Mesenteric fat pad (tissue), 1 donor: Measurements from ENCODE around the gene GIPC2. TPM values are rescaled to one million over a fixed set of nuclear protein-coding genes. Genes with fewer than 3 reads are reported as not detected.
"Not testable (repeated sequence)": the region's sequence is repeated elsewhere in the genome, so short reads cannot be mapped to it uniquely, and the experiment has no call there.

Experiments used
- DNase-seq: peaks from one replicate; pipeline ENCODE4 v3.0.0-alpha.2; 2020; ENCODE audit warnings: low spot score
- long read RNA-seq: library from polyadenylated mRNA; unstranded; transcript quantifications from one replicate; pipeline ENCODE4 v2.0.0, GENCODE V29; 2020
- total RNA-seq: library from RNA; stranded (reverse); fragmentation: NEBNext Ultra II Directional; extraction: Animal tissue kit (Norgen Biotek cat#: 25700); gene quantifications from one replicate; pipeline ENCODE4 v1.2.1, GENCODE V29; 2021
- donor health status: DM: yes; HTN: yes; CAD: no.

GIPC2 gene
- total RNA-seq: 2.7 TPM
- long read RNA-seq, partial matches to known transcripts: 0 of 3 reads
- long read RNA-seq, other reads (novel, unspliced or antisense): 2 of 3 reads

- DNase-seq: no peak
These were observed at the start of gene GIPC2 for GRCh38 chr1:78045926-78046778. Gene GIPC2, plus strand, starts transcription at chr1:78045966. Its CDS starts 129 bp downstream, at chr1:78046095.

DNA sequence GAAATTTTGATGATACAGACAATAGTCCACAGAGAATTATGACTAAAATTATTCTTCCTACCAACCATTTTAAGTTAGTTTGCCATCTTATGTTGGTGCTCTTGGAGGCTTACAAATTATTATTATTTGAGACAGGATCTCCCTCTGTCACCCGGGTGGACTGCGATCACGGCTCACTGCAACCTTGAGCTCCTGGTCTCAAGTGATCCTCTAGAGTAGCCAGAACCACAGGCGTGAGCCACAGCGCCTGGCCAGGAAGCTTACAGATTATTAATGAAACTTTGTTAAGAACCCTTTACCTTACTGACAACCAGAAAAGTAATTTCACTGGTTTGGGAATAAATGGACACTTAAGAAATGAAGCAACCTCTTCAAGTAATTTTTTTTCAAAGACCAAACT is 49.0 kb upstream of the GIPC2 start:
- no peak for DNase-seq

DNA sequence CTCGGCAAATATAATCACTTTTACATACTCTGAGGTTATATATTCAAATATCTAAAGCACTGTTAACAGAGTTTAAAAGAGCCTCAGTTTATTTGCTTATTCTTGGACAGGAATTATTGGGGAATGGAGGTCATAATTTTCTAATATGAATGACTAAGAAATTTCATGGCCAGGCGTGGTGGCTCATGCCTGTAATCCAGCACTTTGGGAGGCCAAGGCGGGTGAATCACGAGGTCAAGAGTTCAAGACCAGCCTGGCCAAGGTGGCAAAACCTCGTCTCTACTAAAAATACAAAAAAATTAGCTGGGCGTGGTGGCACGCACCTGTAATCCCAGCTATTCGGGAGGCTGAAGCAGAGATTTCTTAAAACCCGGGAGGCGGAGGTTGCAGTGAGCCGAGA is 45.2 kb upstream of the GIPC2 start:
- DNase-seq: not testable (repeated sequence)

GRCh38 chr1:78003070-78003746 is 42.6 kb upstream of the GIPC2 start:
- DNase-seq: no peak

DNA sequence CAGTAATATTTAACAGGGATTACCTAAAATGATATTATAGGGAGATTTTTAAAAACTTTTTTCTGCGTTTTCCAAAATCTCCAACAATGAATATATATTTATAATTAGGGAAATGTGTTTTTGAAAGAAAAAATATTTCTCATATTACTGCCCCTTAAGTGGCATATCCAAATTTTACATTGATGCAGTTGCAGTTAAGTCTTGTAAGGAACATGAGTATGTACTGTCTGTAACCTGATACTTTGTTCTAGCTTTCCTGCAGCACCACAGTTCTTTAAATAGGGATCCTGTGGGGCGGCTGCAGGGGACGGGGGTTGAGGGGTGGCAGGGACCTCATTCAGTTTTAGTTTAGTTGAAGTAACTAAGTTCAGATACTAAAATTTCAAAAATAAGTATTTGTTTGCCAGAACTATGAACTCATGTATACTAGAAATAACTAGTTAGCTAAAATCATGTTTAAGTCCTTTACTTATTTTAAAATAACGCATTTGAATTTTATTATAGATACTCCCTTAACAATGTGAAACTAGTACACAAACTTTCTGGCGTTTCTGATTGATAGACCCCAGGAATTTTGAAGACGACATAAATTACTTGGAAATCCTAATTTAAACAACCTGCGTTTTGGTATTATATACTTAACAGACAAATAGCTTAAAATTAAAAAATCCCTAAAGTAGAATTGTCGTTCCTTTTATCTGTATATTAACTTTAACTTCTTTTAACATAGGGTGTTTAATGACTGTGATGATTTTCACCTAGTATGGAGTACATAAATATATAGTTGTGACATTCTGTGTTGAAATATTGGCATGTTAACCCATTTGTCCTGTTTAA is 41.7 kb upstream of the GIPC2 start:
- no peak for DNase-seq

DNA sequence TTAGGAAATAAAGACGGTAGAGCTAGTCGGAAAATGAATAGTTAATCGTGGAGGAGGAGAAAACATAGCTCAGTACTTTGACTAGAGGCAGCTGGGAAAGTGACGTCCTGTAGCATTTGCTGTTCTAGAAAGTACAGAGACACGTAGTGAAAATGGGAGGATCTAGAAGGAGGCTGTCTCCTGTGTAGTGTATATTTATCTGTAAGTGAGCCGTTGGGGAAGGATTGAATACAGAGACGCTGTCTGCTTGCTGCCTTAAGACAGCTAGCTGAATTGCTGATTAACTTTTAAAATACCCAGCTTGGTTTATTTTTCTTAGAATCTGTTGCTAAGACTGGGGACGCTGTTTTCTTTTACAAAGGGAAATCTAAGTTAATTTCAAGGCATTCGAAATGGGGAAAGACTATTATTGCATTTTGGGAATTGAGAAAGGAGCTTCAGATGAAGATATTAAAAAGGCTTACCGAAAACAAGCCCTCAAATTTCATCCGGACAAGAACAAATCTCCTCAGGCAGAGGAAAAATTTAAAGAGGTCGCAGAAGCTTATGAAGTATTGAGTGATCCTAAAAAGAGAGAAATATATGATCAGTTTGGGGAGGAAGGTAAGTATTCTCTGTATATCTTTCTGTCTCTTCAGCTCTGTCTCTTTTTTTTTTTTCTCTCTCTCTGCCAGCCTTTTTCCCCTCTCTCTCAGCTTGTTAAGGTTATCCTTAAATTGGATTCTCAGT is 40.9 kb upstream of the GIPC2 start, which contains the start of gene DNAJB4:
TSS of gene DNAJB4 (plus strand) at position 221 of the 729 bp plus-strand sequence. CDS start at position 393, 172 bp downstream.
- no peak for DNase-seq

- DNase-seq: no peak
These were observed 40.4 kb upstream of the GIPC2 start for GRCh38 chr1:78005448-78005722.

- no peak for DNase-seq
These were observed 40.0 kb upstream of the GIPC2 start for GRCh38 chr1:78005755-78006154.

GRCh38 chr1:78006521-78006920 is 39.2 kb upstream of the GIPC2 start:
- no peak for DNase-seq

DNA sequence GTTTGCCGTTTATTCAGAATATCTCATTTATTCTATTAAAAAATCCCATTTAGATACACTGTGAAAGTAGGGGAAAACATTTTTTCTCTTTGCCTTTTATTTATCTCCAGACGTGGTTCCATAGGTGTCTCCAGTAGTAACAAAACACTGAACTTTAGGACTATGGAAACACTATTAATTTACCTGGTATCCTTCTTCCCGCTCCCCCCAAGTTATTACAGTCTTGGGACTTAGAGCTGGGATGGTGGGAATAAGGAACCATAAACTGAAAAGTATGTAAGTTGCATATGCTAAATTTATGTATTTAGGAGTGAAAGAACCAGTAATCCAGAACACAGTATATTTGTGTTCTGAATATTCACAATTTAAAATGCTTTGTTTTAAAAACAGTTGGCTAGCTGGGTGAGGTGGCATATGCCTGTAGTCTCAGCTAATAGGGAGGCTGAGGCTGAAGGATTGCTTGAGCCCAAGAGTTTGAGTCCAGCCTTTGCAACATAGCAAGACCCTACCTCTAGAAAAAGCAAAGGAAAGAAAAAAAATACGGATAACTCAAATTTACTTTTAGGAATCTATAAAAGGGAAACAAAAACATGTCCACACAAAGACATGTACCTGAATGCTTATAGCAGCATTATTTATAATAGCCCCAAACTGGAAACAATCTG is 38.0 kb upstream of the GIPC2 start:
- no peak for DNase-seq

DNA sequence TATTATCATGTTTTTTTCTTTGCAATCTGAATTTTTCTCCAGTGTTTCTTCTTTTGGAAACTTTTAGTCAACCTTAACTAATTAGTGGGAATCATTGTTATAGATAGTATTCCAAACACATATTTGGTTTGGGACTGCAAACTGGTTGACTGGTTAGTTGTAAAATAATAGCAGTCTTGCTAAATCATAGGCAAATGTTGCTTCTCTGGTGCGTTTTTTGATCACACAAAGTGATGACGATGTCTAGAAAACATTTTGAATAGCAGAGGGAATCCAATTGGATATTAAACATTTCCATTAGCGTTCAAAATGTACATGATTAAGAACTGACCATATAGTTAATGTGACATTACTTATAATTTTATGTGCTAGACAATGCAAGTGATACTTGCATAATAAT is 36.5 kb upstream of the GIPC2 start:
- DNase-seq: no peak

GRCh38 chr1:78009836-78010235 is 35.9 kb upstream of the GIPC2 start:
- no peak for DNase-seq

DNA sequence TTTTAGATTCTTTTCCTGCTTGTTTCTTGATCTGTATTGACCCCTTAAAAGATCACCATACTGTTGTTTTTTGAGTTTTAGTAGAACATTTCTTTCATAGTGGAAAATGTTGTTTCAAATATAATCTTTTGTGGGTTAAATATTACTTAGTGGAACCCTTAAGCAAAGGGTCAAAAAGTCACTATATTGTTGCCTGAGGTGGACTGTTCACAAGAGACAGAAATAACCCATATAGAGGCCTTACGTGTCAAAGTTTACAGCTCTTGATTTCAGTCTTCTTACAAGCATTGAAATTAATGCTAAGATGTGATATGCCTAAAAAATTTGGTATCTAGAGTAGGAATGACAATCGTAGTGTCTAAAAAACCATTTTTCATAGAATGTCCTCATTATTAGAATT is 34.7 kb upstream of the GIPC2 start:
- no peak for DNase-seq

DNA sequence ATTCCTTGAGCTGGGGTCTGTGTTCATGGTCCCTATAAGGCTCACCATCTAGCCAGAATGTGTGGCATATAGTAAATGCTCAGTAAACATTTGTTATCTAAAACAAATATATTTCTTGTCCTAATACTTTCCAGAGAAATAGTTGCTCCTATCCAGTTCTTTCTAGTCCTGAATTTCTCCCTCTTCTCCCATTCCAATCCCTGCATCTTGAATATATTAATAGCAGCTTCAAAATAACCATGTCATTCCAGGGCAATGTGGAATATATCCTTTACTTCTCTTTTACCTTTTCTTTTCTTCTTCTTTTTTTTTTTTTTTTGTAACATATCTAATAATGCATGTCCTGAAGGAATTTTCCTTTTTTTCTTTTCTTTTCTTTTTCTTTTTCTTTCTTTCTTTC is 30.6 kb upstream of the GIPC2 start:
- no peak for DNase-seq

DNA sequence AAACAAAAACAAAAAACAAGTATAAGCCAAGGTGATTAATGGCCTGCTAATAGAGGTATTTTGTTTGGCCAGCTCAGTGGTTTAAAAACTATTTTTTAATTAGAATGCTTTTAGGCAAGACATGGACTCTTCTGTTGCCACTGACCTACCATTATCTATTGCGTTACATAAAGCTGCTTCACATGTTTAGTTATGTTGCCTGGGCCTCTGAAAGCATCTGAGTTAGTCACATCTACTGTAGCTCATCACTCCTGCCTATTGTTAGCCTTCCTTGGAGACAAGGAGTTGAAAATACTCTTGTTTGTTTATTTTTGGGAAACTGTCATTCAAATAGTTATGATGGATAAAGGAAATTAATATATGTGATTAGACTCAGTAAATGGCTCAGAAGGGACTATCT is 26.7 kb upstream of the GIPC2 start:
- no peak for DNase-seq

GRCh38 chr1:78021134-78021533 is 24.6 kb upstream of the GIPC2 start:
- not testable (repeated sequence) for DNase-seq

GRCh38 chr1:78029793-78030192 is 16.0 kb upstream of the GIPC2 start:
- no peak for DNase-seq

DNA sequence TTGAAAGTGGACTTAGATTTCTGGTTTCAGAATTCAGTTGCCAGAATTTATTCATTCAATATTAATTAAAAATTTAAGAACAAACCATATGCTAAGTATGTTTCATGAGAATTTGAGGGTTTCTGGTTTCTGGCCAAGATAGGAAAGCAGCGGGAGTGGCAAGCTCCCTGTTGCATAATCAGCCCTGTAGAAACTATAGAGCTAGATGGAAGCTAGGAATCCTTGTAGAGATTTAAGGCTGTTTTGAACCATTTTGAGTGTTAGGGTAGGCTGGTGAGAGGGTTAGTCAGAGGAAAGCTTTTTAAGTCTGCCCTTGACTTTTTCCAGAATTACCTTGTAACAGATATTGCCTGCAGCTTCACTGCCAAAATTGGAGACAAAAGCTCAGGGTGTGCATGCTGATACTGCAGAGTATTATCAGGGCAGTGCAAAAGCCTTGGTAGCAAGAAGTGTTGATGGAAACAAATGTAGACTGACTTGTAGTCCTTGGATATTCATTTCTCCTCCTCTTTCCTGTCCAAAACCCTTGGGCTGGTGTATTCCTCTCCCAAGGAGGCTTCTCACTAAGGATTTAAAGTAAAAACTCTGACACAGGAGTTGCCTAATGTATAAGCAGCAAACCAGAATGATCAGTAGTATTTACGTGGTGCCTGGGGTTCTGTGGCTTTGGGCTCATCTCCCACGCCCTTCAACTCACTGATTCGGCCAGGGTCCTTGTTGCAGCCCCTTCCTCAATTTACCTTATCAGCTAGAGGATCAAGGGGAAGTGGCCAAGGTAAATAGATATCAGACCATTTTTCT is 12.6 kb upstream of the GIPC2 start:
- no peak for DNase-seq

DNA sequence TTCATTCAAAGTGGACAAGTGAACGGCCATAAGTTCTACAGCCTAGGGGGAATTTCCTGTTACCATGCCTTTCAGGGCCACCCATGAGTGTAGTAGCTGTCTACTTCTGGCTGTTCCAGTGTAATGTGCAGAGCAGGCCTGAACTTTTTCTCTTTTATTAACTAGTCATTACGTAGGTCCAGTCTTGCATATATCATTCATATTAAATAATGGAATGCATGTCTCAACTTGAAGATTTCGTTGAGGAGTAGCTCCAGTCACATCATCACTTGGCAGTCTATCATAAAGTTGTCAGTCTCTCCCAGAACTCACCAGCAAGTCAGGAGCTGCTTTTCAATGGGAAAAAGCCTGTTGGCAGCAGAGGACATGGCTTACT is 12.0 kb upstream of the GIPC2 start:
- no peak for DNase-seq

DNA sequence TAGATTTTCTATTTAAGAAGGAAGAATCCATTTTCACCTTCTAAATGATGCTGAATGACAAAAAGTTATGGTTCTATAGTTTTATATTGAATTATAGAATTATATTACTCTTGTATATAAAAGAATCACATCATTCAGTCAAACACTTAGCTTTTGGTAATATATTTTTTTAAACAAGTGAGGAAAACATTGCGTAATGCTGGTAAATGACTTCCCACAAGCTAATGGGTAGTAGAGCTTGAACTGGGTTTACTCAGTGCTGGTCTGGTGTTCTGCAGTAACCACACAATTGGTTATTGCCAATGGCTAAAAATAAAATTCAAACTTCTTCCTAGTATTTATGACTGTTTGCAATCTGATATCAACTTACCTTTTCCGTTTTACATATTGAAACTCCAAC is 10.6 kb upstream of the GIPC2 start:
- no peak for DNase-seq
